ENCODE results near the gene COX20. TPM values are rescaled to one million over a fixed set of nuclear protein-coding genes. Genes with fewer than 3 reads are reported as not detected.

The COX20 gene
- total RNA-seq, 2 donors from 2014 or later, result 26.1 to 31.5 TPM

DNA sequence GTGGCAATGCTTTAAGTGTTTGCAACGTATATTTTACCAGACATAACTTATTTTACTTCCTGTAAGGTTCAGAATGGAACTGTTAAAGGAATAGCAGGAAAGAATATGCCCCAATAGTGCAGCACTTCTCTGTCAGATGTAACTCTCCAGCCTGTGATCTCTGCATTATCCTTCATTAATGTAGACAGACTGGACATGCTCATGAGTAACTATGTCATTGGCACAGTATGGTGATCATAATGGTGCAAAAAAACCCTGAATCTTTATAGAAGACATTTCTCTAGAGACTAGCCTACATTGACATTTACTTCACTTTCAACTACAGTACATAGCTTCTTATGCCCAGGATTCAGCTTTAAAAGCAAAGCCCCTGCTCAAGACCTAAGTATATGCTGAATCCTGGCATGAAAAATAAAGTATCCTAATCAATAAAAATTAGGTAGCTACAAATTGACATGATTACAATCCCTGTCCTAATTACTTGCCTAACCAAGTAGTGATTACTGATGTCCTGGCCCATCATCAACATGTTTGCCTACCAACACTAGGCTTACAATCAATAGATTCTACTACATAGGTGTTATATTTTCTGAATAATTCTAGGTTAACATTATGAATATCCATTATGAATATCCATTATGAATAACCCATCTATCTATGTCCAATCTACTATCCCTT, 13.9 kb downstream of the COX20 start:
- no peak for DNase-seq
- H3K9ac ChIP-seq (ENCODE audit: low read depth in 2 of 2, low read length in 2 of 2), result no peak overlapping the region
- intact Hi-C loops (cut with DNase I), result no loop called here
- TF ChIP-seq, protein P1, sequence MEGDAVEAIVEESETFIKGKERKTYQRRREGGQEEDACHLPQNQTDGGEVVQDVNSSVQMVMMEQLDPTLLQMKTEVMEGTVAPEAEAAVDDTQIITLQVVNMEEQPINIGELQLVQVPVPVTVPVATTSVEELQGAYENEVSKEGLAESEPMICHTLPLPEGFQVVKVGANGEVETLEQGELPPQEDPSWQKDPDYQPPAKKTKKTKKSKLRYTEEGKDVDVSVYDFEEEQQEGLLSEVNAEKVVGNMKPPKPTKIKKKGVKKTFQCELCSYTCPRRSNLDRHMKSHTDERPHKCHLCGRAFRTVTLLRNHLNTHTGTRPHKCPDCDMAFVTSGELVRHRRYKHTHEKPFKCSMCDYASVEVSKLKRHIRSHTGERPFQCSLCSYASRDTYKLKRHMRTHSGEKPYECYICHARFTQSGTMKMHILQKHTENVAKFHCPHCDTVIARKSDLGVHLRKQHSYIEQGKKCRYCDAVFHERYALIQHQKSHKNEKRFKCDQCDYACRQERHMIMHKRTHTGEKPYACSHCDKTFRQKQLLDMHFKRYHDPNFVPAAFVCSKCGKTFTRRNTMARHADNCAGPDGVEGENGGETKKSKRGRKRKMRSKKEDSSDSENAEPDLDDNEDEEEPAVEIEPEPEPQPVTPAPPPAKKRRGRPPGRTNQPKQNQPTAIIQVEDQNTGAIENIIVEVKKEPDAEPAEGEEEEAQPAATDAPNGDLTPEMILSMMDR (IDR thresholded peaks at IDR 0.05), result no peak
- no peak overlapping the region for H3K27ac ChIP-seq
- H3K4me3 ChIP-seq, result no peak overlapping the region
- H3K36me3 ChIP-seq, result peaks cover 9% of the 10 kb centered on the region
- H3K4me1 ChIP-seq, result no peaks in the 10 kb centered on the region
- H3K9me3 ChIP-seq, result no peaks in the 10 kb centered on the region
- H3K27me3 ChIP-seq, result no peaks in the 10 kb centered on the region

DNA sequence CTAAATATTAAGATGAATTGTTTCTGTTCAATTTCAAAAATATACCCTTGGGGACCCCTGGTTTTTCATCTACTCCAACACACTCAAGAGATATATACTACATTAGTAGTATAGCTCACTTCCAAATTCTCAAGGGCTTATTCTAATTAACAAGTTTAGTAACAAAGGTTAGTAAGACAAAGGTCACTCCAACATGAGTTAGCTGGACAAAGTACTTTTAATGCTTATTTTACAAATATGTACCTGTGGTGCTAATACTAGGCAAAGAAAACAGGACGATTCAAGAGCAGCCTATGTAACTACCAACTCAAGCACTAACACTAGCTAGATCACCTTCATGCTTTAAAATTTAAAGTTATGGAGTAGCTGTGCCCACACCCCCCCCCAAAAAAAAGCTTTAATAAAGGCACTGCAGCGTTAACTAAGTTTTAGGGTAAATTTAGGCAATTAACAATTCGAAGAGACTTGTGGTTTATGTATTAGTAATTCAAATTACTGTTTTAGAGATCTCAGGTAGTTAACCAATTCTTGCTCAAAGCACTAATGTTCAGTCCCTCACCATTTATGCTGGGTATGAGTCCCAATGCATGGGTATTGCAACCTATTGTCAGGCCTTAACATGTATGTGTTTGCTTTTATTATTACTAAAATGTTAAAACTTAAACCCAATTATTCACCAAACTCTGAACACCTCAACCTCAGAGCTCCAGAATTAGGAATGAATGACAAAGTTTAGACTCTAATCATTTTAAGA, 14.8 kb downstream of the COX20 start:
- H3K9me3 ChIP-seq, result no peaks in the 10 kb centered on the region
- no peak overlapping the region for H3K27ac ChIP-seq
- H3K4me1 ChIP-seq, result no peaks in the 10 kb centered on the region
- H3K27me3 ChIP-seq, result no peaks in the 10 kb centered on the region
- H3K4me3 ChIP-seq, result no peak overlapping the region
- H3K36me3 ChIP-seq, result no peaks in the 10 kb centered on the region
- TF ChIP-seq, protein P1 (IDR thresholded peaks at IDR 0.05), result no peak
- intact Hi-C loops (cut with DNase I), result no loop called here
- DNase-seq, result no peak
- no peak overlapping the region for H3K9ac ChIP-seq (ENCODE audit: low read depth in 2 of 2, low read length in 2 of 2)

DNA sequence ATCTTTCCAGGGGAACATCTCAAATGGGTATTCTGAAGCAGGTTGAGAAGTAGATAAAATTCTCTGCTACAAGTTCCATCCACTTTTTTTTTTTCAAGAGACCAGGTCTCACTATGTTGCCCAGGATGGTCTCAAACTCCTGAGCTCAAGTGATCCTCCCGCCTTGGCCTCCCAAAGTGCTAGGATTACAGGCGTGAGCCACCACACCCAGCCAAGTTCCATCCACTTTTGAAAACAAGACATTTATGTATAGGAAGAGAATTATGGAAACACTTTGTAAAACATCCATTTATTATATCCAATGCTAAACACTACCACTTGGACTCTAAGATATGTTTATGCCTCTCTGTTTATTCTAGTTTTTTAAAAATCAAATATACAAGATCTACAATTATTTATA, 15.4 kb downstream of the COX20 start:
- Histone ChIP-seq H3K27ac (no peak overlapping the region), H3K9ac (ENCODE audit: low read depth in 2 of 2, low read length in 2 of 2) (no peak overlapping the region), H3K27me3 (no peaks in the 10 kb centered on the region), H3K36me3 (no peaks in the 10 kb centered on the region), H3K9me3 (no peaks in the 10 kb centered on the region), H3K4me1 (no peaks in the 10 kb centered on the region), H3K4me3 (no peak overlapping the region)
- TF ChIP-seq, protein P1 (IDR thresholded peaks at IDR 0.05), result no peak
- intact Hi-C loops (cut with DNase I), result no loop called here
- no peak for DNase-seq

DNA sequence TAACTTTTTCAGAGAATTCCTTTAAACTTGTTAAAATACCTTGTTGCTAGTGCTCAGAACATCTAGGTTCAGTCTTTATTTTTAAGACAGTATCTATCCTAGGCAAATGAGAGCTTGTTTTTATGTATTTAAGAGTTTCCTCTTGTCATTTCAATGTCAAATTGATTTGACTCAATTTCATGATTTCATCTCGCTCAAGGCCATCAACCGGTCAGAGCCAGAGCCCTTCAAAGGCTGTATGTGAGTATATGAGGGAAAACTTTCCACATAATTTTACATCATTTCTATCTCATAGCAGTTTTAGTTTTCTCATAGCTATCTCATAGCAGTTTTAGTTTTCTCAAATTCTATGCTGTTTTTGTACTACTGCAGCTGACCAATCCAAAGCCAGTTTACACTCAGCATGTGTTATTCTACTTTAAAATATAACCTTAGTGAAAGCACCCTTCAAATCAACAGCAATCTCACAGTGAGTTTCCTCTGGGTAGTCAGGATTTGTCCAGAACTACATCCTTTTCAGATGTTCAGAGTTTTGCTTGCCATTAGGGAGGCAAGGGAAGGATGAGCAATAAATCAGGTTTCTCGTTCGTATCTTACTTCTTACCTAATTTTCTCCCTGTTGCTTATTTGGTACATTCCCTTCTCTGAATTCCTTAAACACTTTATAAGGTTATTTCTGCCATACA, 16.2 kb downstream of the COX20 start:
- no peak overlapping the region for H3K27ac ChIP-seq
- no peak overlapping the region for H3K9ac ChIP-seq (ENCODE audit: low read depth in 2 of 2, low read length in 2 of 2)
- H3K9me3 ChIP-seq, result no peaks in the 10 kb centered on the region
- TF ChIP-seq, protein P1 (IDR thresholded peaks at IDR 0.05), result no peak
- no peaks in the 10 kb centered on the region for H3K4me1 ChIP-seq
- intact Hi-C loops (cut with DNase I), result no loop called here
- no peaks in the 10 kb centered on the region for H3K27me3 ChIP-seq
- H3K4me3 ChIP-seq, result no peak overlapping the region
- peaks cover 7% of the 10 kb centered on the region for H3K36me3 ChIP-seq
- no peak for DNase-seq

- TF ChIP-seq, protein P1 (IDR thresholded peaks at IDR 0.05), result no peak
- intact Hi-C loops (cut with DNase I), result no loop called here
- no peaks in the 10 kb centered on the region for H3K9me3 ChIP-seq
- H3K27me3 ChIP-seq, result no peaks in the 10 kb centered on the region
- H3K36me3 ChIP-seq, result peaks cover 16% of the 10 kb centered on the region
- H3K4me3 ChIP-seq, result no peak overlapping the region
- no peak overlapping the region for H3K9ac ChIP-seq (ENCODE audit: low read depth in 2 of 2, low read length in 2 of 2)
- no peak for DNase-seq
- no peak overlapping the region for H3K27ac ChIP-seq
- no peaks in the 10 kb centered on the region for H3K4me1 ChIP-seq
Observed at GRCh38 chr1:244852694-244853093, 17.2 kb downstream of the COX20 start.
